CD4-positive, alpha-beta T cell treated with Interferon gamma for 1 hour (primary cell): ENCODE data around the gene RASSF8.

Source experiments
- DNase-seq: peaks from one replicate; pipeline ENCODE4 v3.0.0-alpha.2; 2020

Gene RASSF8

GRCh38 chr12:26128168-26128567 lies 169.7 kb downstream of the RASSF8 start:
- DNase-seq, result no peak
